ENCODE measurements around the gene EDARADD. TPM values are rescaled to one million over a fixed set of nuclear protein-coding genes. Genes with fewer than 3 reads are reported as not detected.
A peak's percentile ranks its signal among the peaks of the same experiment; 100 is the strongest.
"Not testable (repeated sequence)": the region's sequence is repeated elsewhere in the genome, so short reads cannot be mapped to it uniquely, and the experiment has no call there.

The EDARADD gene
- total RNA-seq, 2 experiments from 2014 or later: 1.6 TPM

- H3K4me1 Mint-ChIP-seq: no peaks in the 10 kb centered on the region
- H3K36me3 Mint-ChIP-seq: no peaks in the 10 kb centered on the region
- no peak overlapping the region for H3K4me3 Mint-ChIP-seq
- no peak for DNase-seq
- H3K27me3 Mint-ChIP-seq: peaks cover 25% of the 10 kb centered on the region
- H3K9me3 Mint-ChIP-seq: no peaks in the 10 kb centered on the region
- H3K27ac Mint-ChIP-seq: no peak overlapping the region
Measured at GRCh38 chr1:236476019-236476418, 81.9 kb downstream of the EDARADD start.

- H3K27ac Mint-ChIP-seq: no peak overlapping the region
- no peaks in the 10 kb centered on the region for H3K9me3 Mint-ChIP-seq
- no peak overlapping the region for H3K4me3 Mint-ChIP-seq
- DNase-seq: no peak
- no peaks in the 10 kb centered on the region for H3K36me3 Mint-ChIP-seq
- H3K4me1 Mint-ChIP-seq: no peaks in the 10 kb centered on the region
- H3K27me3 Mint-ChIP-seq: peaks cover 7% of the 10 kb centered on the region
Measured at GRCh38 chr1:236480758-236481436, 86.8 kb downstream of the EDARADD start.

GRCh38 chr1:236484310-236484971, 90.4 kb downstream of the EDARADD start:
- no peaks in the 10 kb centered on the region for H3K36me3 Mint-ChIP-seq
- DNase-seq: no peak
- H3K27me3 Mint-ChIP-seq: no peaks in the 10 kb centered on the region
- H3K4me3 Mint-ChIP-seq: no peak overlapping the region
- H3K4me1 Mint-ChIP-seq: no peaks in the 10 kb centered on the region
- no peaks in the 10 kb centered on the region for H3K9me3 Mint-ChIP-seq
- H3K27ac Mint-ChIP-seq: no peak overlapping the region

- H3K36me3 Mint-ChIP-seq: no peaks in the 10 kb centered on the region
- H3K27ac Mint-ChIP-seq: no peak overlapping the region
- peaks cover 14% of the 10 kb centered on the region for H3K27me3 Mint-ChIP-seq
- H3K9me3 Mint-ChIP-seq: no peaks in the 10 kb centered on the region
- peaks cover 7% of the 10 kb centered on the region for H3K4me1 Mint-ChIP-seq
- no peak for DNase-seq
- no peak overlapping the region for H3K4me3 Mint-ChIP-seq
Measured at GRCh38 chr1:236486356-236487002, 92.4 kb downstream of the EDARADD start.

GRCh38 chr1:236489161-236489560, 95.1 kb downstream of the EDARADD start:
- not testable (repeated sequence) for H3K9me3 Mint-ChIP-seq, DNase-seq, H3K27ac Mint-ChIP-seq, H3K4me3 Mint-ChIP-seq, H3K36me3 Mint-ChIP-seq
- H3K4me1 Mint-ChIP-seq: peaks cover 10% of the 10 kb centered on the region
- peaks cover 26% of the 10 kb centered on the region for H3K27me3 Mint-ChIP-seq

- H3K4me3 Mint-ChIP-seq: no peak overlapping the region
- H3K36me3 Mint-ChIP-seq: no peaks in the 10 kb centered on the region
- peaks cover 10% of the 10 kb centered on the region for H3K4me1 Mint-ChIP-seq
- H3K27me3 Mint-ChIP-seq: peaks cover 28% of the 10 kb centered on the region
- DNase-seq: no peak
- no peaks in the 10 kb centered on the region for H3K9me3 Mint-ChIP-seq
- no peak overlapping the region for H3K27ac Mint-ChIP-seq
Measured at GRCh38 chr1:236489710-236490377, 95.8 kb downstream of the EDARADD start.

- H3K4me3 Mint-ChIP-seq: no peak overlapping the region
- H3K9me3 Mint-ChIP-seq: no peaks in the 10 kb centered on the region
- H3K4me1 Mint-ChIP-seq: peaks cover 10% of the 10 kb centered on the region
- no peaks in the 10 kb centered on the region for H3K36me3 Mint-ChIP-seq
- H3K27me3 Mint-ChIP-seq: peaks cover 35% of the 10 kb centered on the region
- H3K27ac Mint-ChIP-seq: no peak overlapping the region
- no peak for DNase-seq
Measured at GRCh38 chr1:236491469-236492136, 97.5 kb downstream of the EDARADD start.

GRCh38 chr1:236492378-236492777, 98.3 kb downstream of the EDARADD start:
- H3K36me3 Mint-ChIP-seq: no peaks in the 10 kb centered on the region
- no peak overlapping the region for H3K27ac Mint-ChIP-seq
- no peak for DNase-seq
- no peaks in the 10 kb centered on the region for H3K9me3 Mint-ChIP-seq
- peaks cover 37% of the 10 kb centered on the region for H3K27me3 Mint-ChIP-seq
- peaks cover 10% of the 10 kb centered on the region for H3K4me1 Mint-ChIP-seq
- no peak overlapping the region for H3K4me3 Mint-ChIP-seq

- no peak for DNase-seq
- no peak overlapping the region for H3K27ac Mint-ChIP-seq
- H3K9me3 Mint-ChIP-seq: no peaks in the 10 kb centered on the region
- peaks cover 37% of the 10 kb centered on the region for H3K27me3 Mint-ChIP-seq
- no peak overlapping the region for H3K4me3 Mint-ChIP-seq
- peaks cover 10% of the 10 kb centered on the region for H3K4me1 Mint-ChIP-seq
- no peaks in the 10 kb centered on the region for H3K36me3 Mint-ChIP-seq
Measured at GRCh38 chr1:236494082-236494481, 100.0 kb downstream of the EDARADD start.

GRCh38 chr1:236494586-236495466, 100.7 kb downstream of the EDARADD start:
- no peaks in the 10 kb centered on the region for H3K36me3 Mint-ChIP-seq
- peaks cover 34% of the 10 kb centered on the region for H3K27me3 Mint-ChIP-seq
- DNase-seq: no peak
- H3K9me3 Mint-ChIP-seq: no peaks in the 10 kb centered on the region
- H3K4me3 Mint-ChIP-seq: no peak overlapping the region
- H3K4me1 Mint-ChIP-seq: peaks cover 8% of the 10 kb centered on the region
- H3K27ac Mint-ChIP-seq: no peak overlapping the region

GRCh38 chr1:236495467-236496112, 101.5 kb downstream of the EDARADD start:
- DNase-seq: no peak
- H3K4me3 Mint-ChIP-seq: no peak overlapping the region
- peaks cover 32% of the 10 kb centered on the region for H3K27me3 Mint-ChIP-seq
- H3K4me1 Mint-ChIP-seq: peaks cover 8% of the 10 kb centered on the region
- H3K36me3 Mint-ChIP-seq: no peaks in the 10 kb centered on the region
- no peak overlapping the region for H3K27ac Mint-ChIP-seq
- no peaks in the 10 kb centered on the region for H3K9me3 Mint-ChIP-seq

- Mint-ChIP-seq H3K27me3 (peaks cover 18% of the 10 kb centered on the region), H3K27ac (no peak overlapping the region), H3K4me3 (no peak overlapping the region), H3K36me3 (no peaks in the 10 kb centered on the region), H3K4me1 (peaks cover 5% of the 10 kb centered on the region), H3K9me3 (no peaks in the 10 kb centered on the region)
- DNase-seq: no peak
Measured at GRCh38 chr1:236497908-236498307, 103.8 kb downstream of the EDARADD start.

GRCh38 chr1:236501093-236501492, 107.0 kb downstream of the EDARADD start:
- no peak overlapping the region for H3K4me3 Mint-ChIP-seq
- peaks cover 12% of the 10 kb centered on the region for H3K27me3 Mint-ChIP-seq
- no peaks in the 10 kb centered on the region for H3K9me3 Mint-ChIP-seq
- H3K27ac Mint-ChIP-seq: no peak overlapping the region
- no peak for DNase-seq
- peaks cover 9% of the 10 kb centered on the region for H3K4me1 Mint-ChIP-seq
- H3K36me3 Mint-ChIP-seq: no peaks in the 10 kb centered on the region

GRCh38 chr1:236502579-236502971, 108.5 kb downstream of the EDARADD start:
- peaks cover 5% of the 10 kb centered on the region for H3K27me3 Mint-ChIP-seq
- no peaks in the 10 kb centered on the region for H3K9me3 Mint-ChIP-seq
- peak overlapping the region; percentile 50 for H3K4me3 Mint-ChIP-seq
- DNase-seq: no peak
- H3K36me3 Mint-ChIP-seq: no peaks in the 10 kb centered on the region
- peaks cover 9% of the 10 kb centered on the region for H3K4me1 Mint-ChIP-seq
- H3K27ac Mint-ChIP-seq: no peak overlapping the region

Data from activated naive CD8-positive, alpha-beta T cell treated with anti-CD3 and anti-CD28 coated beads for 36 hours (primary cell).